ENCODE data around the gene GPX3.

DNA sequence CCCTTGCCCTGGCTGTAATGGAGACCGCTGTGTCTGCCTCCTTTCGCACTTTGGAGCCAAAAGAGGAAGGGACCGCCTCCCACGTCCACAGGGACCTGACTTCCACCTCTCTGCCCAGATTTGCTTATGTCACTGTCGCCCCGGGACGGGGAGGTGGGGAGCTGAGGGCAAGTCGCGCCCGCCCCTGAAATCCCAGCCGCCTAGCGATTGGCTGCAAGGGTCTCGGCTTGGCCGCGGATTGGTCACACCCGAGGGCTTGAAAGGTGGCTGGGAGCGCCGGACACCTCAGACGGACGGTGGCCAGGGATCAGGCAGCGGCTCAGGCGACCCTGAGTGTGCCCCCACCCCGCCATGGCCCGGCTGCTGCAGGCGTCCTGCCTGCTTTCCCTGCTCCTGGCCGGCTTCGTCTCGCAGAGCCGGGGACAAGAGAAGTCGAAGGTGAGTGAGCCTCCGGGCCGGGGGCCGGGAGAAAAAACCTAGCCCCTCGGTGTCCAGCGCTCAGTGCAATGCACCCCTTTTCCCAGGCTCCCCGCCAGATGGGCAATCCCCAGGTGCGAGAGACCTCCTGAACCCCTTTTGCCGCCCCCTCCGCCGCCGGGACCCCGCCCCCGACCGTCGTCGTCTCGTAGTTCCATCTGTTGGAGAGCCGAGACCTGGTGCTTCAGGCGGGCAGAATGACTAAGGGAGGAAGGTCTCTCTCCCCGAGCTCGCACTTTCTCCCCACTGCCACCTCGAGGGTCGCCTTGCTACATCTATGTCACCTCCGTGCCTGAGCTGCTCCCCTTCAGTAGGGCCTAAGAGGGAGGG lies at the start of gene GPX3:
- TF ChIP-seq, protein P1, sequence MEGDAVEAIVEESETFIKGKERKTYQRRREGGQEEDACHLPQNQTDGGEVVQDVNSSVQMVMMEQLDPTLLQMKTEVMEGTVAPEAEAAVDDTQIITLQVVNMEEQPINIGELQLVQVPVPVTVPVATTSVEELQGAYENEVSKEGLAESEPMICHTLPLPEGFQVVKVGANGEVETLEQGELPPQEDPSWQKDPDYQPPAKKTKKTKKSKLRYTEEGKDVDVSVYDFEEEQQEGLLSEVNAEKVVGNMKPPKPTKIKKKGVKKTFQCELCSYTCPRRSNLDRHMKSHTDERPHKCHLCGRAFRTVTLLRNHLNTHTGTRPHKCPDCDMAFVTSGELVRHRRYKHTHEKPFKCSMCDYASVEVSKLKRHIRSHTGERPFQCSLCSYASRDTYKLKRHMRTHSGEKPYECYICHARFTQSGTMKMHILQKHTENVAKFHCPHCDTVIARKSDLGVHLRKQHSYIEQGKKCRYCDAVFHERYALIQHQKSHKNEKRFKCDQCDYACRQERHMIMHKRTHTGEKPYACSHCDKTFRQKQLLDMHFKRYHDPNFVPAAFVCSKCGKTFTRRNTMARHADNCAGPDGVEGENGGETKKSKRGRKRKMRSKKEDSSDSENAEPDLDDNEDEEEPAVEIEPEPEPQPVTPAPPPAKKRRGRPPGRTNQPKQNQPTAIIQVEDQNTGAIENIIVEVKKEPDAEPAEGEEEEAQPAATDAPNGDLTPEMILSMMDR (IDR thresholded peaks at IDR 0.05) = no peak
- peak; percentile 81 to 95 for TF ChIP-seq POLR2A (IDR thresholded peaks at IDR 0.05)
